HepG2 (cell line): ENCODE measurements around the gene BRD1. TPM values are rescaled to one million over a fixed set of nuclear protein-coding genes. Genes with fewer than 3 reads are reported as not detected.

Source experiments
- CCDC6 ChIP-seq: sonication (generic); formaldehyde crosslinking; IDR thresholded peaks from 2 replicates; pipeline ENCODE4 v1.8.1; 2022; ENCODE audit warnings: mild to moderate bottlenecking, missing genetic modification reagents, moderate library complexity
- GPN1 ChIP-seq: sonication (generic); formaldehyde crosslinking; IDR thresholded peaks from 2 replicates; pipeline ENCODE4 v1.5.1; 2020; ENCODE audit warnings: missing genetic modification reagents, borderline replicate concordance
- GTF2F1 ChIP-seq: fragments of 150-350 bp; IDR thresholded peaks from 2 replicates; pipeline ENCODE4 v1.6.1; 2014; ENCODE audit warnings: low read length
- ISL2 ChIP-seq: sonication (generic); formaldehyde crosslinking; IDR thresholded peaks from 2 replicates; pipeline ENCODE4 v1.5.0; 2020; ENCODE audit warnings: missing genetic modification reagents
- JUND ChIP-seq: sonication (generic); formaldehyde crosslinking; IDR thresholded peaks from 2 replicates; pipeline ENCODE4 v1.8.0; 2022; ENCODE audit warnings: mild to moderate bottlenecking, missing genetic modification reagents
- KDM5A ChIP-seq: fragments of 200-600 bp; sonication (generic); IDR thresholded peaks from 2 replicates; pipeline ENCODE4 v1.7.0; 2018; ENCODE audit warnings: antibody characterized with exemption, mild to moderate bottlenecking, low read length, borderline replicate concordance
- RARA ChIP-seq: IDR thresholded peaks from 2 replicates; pipeline ENCODE4 v1.6.1; 2016; ENCODE audit warnings: missing genetic modification reagents, missing compliant biosample characterization
- SMARCC2 ChIP-seq: fragments of 450-650 bp; IDR thresholded peaks from 2 replicates; pipeline ENCODE4 v1.6.1; 2017; ENCODE audit warnings: antibody characterized with exemption, mild to moderate bottlenecking
- SNAPC2 ChIP-seq: sonication (generic); formaldehyde crosslinking; IDR thresholded peaks from 2 replicates; pipeline ENCODE4 v1.8.1; 2022; ENCODE audit warnings: mild to moderate bottlenecking, missing genetic modification reagents
- XRCC5 ChIP-seq: fragments of 200-400 bp; formaldehyde crosslinking; optimal IDR thresholded peaks from 2 replicates; pipeline ENCODE3; 2017; ENCODE audit warnings: mild to moderate bottlenecking, low read length
- ZKSCAN1 ChIP-seq: fragments of 150-350 bp; IDR thresholded peaks from 2 replicates; pipeline ENCODE4 v1.6.1; 2014; ENCODE audit warnings: low read length
- ZNF256 ChIP-seq: sonication (generic); formaldehyde crosslinking; conservative IDR thresholded peaks from 2 replicates; pipeline ENCODE4 v1.4.0; 2020; ENCODE audit warnings: missing genetic modification reagents
- ZNF33A ChIP-seq: sonication (generic); formaldehyde crosslinking; IDR thresholded peaks from 2 replicates; pipeline ENCODE4 v1.5.1; 2020; ENCODE audit warnings: missing genetic modification reagents, mild to moderate bottlenecking, moderate library complexity, borderline replicate concordance
- ZNF446 ChIP-seq: sonication (generic); formaldehyde crosslinking; IDR thresholded peaks from 2 replicates; pipeline ENCODE4 v1.5.0; 2020; ENCODE audit warnings: mild to moderate bottlenecking, missing genetic modification reagents
- ZNF547 ChIP-seq: sonication (generic); formaldehyde crosslinking; IDR thresholded peaks from 2 replicates; pipeline ENCODE4 v1.5.1; 2020; ENCODE audit warnings: mild to moderate bottlenecking, missing genetic modification reagents
- ZNF577 ChIP-seq: sonication (generic); formaldehyde crosslinking; IDR thresholded peaks from 2 replicates; pipeline ENCODE4 v1.4.0; 2020; ENCODE audit warnings: mild to moderate bottlenecking, low read depth, missing genetic modification reagents, borderline replicate concordance
- ZNF652 ChIP-seq: IDR thresholded peaks from 2 replicates; pipeline ENCODE4 v1.6.1; 2016; ENCODE audit warnings: low read depth, borderline replicate concordance
- polyA plus RNA-seq, 8 experiments: library from polyadenylated mRNA; depleted of rRNA in 3 of 8; stranded (reverse) in 7 of 8; unstranded in 1 of 8; fragments of >200 nt; fragmentation: Illumina TruSeq in 4 of 8; extraction: Trizol in 4 of 8; gene quantifications; 2 replicates each; pipeline versions ENCODE4 v1.2.1 to v1.2.3, GENCODE V29; 2011 to 2016; ENCODE audit warnings: low read depth in 4 of 8, missing spikeins in 1 of 8, mixed read lengths in 1 of 8; ENCODE audit not compliant: insufficient read depth in 1 of 8
- total RNA-seq, 5 experiments: library from RNA; depleted of rRNA; stranded (reverse); fragments of >200 nt; fragmentation: Illumina TruSeq; extraction: Trizol; gene quantifications; 2 replicates each; pipeline ENCODE4 v1.2.3, GENCODE V29; 2016; ENCODE audit warnings: low read depth in 1 of 5
- TF ChIP-seq, protein P1 (sequence below): IDR thresholded peaks from 2 replicates; pipeline ENCODE4 v1.6.1; 2016; ENCODE audit warnings: missing genetic modification reagents, missing compliant biosample characterization
- TF ChIP-seq, protein P2 (sequence below): sonication (generic); formaldehyde crosslinking; IDR thresholded peaks from 2 replicates; pipeline ENCODE4 v1.5.1; 2020; ENCODE audit warnings: missing genetic modification reagents, mild to moderate bottlenecking, borderline replicate concordance
- TF ChIP-seq, protein P3 (sequence below): sonication (generic); formaldehyde crosslinking; IDR thresholded peaks from 2 replicates; pipeline ENCODE4 v1.8.1; 2023; ENCODE audit warnings: mild to moderate bottlenecking, missing genetic modification reagents
- TF ChIP-seq, protein P4 (sequence below): sonication (generic); formaldehyde crosslinking; IDR thresholded peaks from 2 replicates; pipeline ENCODE4 v1.8.1; 2023; ENCODE audit warnings: mild to moderate bottlenecking, moderate library complexity, missing genetic modification reagents
- TF ChIP-seq, protein P5 (sequence below): sonication (generic); formaldehyde crosslinking; IDR thresholded peaks from 2 replicates; pipeline ENCODE4 v1.8.1; 2023; ENCODE audit warnings: mild to moderate bottlenecking, inconsistent platforms, moderate library complexity, missing genetic modification reagents, borderline replicate concordance
- TF ChIP-seq, protein P6 (sequence below): sonication (generic); formaldehyde crosslinking; IDR thresholded peaks from 2 replicates; pipeline ENCODE4 v1.8.1; 2022; ENCODE audit warnings: mild to moderate bottlenecking, missing genetic modification reagents

Gene BRD1
- total and polyA plus RNA-seq, 2 of the 13 experiments (the other 11 are each of a cell fraction or from before 2014, with no cell fraction given) = 5.1 to 12.0 TPM

DNA sequence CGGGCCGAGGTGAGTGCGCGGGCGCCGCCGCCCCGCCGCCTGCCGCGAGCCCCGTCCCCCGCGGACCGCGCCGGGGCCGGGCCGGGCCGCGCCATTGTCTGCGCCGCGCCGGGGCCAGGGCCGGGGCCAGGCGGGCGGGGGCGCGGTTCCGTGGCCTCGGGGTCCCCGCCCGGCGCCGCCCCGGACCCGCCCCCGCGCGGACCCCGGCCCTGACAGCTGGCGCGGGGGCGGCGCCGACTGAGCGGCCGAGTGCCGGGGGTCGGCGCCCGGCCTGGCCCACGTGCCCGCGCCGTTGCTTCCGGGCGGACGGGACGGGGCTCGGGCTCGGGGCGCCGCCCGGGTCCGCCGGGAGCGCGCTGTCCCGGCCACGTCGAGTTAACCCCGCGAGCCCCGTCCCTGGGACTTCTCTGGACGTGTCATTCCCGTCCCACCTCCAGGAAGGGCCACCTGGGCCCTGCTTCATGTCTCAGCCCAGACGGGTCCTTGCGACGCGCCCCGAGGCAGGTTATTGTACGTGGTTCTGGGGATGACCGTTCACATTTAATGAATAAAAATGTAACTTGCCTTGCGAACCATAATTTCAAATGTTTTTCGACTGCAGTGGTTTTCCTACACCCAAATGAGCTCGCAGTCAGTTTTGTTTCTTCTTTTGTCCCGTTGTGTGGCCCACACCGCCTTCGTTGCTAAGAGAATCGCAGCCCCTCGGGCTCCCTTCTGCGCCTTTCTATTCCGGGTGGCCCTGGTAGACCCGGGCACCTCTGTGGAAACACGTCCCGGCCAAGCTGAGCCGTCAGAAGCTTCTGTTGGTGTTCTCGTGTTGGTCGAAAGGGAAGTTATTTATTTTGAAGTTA lies 26.5 kb upstream of the BRD1 start (continued):
- no peak for TF ChIP-seq ZNF256
- TF ChIP-seq ZNF577 = no peak
- TF ChIP-seq GTF2F1 = no peak
- no peak for TF ChIP-seq GPN1
- no peak for TF ChIP-seq ZNF652 (CRISPR knock-in tag)
- TF ChIP-seq XRCC5 = no peak
- TF ChIP-seq ISL2 (CRISPR knock-in tag) = no peak
- TF ChIP-seq ZNF547 = no peak
- TF ChIP-seq, protein P1, sequence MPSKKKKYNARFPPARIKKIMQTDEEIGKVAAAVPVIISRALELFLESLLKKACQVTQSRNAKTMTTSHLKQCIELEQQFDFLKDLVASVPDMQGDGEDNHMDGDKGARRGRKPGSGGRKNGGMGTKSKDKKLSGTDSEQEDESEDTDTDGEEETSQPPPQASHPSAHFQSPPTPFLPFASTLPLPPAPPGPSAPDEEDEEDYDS (CRISPR knock-in tag) = no peak
- no peak for TF ChIP-seq RARA (CRISPR knock-in tag)
- no peak for TF ChIP-seq CCDC6
- TF ChIP-seq JUND (CRISPR knock-in tag) = no peak
- TF ChIP-seq SMARCC2 = no peak
- TF ChIP-seq, protein P2, sequence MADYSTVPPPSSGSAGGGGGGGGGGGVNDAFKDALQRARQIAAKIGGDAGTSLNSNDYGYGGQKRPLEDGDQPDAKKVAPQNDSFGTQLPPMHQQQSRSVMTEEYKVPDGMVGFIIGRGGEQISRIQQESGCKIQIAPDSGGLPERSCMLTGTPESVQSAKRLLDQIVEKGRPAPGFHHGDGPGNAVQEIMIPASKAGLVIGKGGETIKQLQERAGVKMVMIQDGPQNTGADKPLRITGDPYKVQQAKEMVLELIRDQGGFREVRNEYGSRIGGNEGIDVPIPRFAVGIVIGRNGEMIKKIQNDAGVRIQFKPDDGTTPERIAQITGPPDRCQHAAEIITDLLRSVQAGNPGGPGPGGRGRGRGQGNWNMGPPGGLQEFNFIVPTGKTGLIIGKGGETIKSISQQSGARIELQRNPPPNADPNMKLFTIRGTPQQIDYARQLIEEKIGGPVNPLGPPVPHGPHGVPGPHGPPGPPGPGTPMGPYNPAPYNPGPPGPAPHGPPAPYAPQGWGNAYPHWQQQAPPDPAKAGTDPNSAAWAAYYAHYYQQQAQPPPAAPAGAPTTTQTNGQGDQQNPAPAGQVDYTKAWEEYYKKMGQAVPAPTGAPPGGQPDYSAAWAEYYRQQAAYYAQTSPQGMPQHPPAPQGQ (CRISPR knock-in tag) = no peak
- TF ChIP-seq, protein P3, sequence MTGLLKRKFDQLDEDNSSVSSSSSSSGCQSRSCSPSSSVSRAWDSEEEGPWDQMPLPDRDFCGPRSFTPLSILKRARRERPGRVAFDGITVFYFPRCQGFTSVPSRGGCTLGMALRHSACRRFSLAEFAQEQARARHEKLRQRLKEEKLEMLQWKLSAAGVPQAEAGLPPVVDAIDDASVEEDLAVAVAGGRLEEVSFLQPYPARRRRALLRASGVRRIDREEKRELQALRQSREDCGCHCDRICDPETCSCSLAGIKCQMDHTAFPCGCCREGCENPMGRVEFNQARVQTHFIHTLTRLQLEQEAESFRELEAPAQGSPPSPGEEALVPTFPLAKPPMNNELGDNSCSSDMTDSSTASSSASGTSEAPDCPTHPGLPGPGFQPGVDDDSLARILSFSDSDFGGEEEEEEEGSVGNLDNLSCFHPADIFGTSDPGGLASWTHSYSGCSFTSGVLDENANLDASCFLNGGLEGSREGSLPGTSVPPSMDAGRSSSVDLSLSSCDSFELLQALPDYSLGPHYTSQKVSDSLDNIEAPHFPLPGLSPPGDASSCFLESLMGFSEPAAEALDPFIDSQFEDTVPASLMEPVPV (CRISPR knock-in tag) = no peak
- TF ChIP-seq KDM5A = no peak; the same call in 1 of the 2 replicates
- TF ChIP-seq SNAPC2 (CRISPR knock-in tag) = no peak
- no peak for TF ChIP-seq ZNF33A (CRISPR knock-in tag)
- TF ChIP-seq, protein P4, sequence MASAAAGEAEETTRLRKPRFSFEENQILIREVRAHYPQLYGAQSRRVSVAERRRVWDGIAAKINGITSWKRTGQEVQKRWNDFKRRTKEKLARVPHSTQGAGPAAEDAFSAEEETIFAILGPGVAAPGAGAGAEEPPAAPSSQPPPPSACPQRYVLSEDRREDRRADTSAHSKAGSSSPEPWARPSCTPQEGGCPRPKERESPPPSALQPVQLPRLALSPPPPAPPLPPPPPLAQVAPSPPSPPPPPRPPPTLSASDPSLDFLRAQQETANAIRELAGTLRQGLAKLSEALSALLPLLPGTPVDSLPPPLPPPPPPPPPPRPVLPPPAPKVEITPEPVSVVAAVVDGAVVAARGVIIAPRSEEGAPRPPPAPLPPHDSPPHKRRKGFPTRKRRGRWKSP = no peak
- TF ChIP-seq, protein P5, sequence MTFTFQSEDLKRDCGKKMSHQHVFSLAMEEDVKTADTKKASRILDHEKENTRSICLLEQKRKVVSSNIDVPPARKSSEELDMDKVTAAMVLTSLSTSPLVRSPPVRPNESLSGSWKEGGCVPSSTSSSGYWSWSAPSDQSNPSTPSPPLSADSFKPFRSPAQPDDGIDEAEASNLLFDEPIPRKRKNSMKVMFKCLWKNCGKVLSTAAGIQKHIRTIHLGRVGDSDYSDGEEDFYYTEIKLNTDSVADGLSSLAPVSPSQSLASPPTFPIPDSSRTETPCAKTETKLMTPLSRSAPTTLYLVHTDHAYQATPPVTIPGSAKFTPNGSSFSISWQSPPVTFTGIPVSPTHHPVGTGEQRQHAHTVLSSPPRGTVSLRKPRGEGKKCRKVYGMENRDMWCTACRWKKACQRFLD (CRISPR knock-in tag) = no peak
- no peak for TF ChIP-seq ZKSCAN1
- TF ChIP-seq ZNF446 (CRISPR knock-in tag) = no peak
- TF ChIP-seq, protein P6, sequence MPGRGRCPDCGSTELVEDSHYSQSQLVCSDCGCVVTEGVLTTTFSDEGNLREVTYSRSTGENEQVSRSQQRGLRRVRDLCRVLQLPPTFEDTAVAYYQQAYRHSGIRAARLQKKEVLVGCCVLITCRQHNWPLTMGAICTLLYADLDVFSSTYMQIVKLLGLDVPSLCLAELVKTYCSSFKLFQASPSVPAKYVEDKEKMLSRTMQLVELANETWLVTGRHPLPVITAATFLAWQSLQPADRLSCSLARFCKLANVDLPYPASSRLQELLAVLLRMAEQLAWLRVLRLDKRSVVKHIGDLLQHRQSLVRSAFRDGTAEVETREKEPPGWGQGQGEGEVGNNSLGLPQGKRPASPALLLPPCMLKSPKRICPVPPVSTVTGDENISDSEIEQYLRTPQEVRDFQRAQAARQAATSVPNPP (CRISPR knock-in tag) = no peak
